HL-60/S4 treated with phorbol 12-myristate 13-acetate at 8.2 ng/mL for 4 days and 3 days (cell line): ENCODE data around the gene PCDH15.
"Not testable (repeated sequence)": the region's sequence is repeated elsewhere in the genome, so short reads cannot be mapped to it uniquely, and the experiment has no call there.

Experiments
- in situ Hi-C: fragments of 300-500 bp; cut with MboI; formaldehyde crosslinking; loops from 2 replicates; pipeline ENCODE4 v1.15.0; 2022; ENCODE audit warnings: low sequenced_read_pairs

The PCDH15 gene

GRCh38 chr10:54402576-54402975 lies 398.5 kb downstream of the PCDH15 start:
- in situ Hi-C loops, result no loop called here

GRCh38 chr10:54396031-54396430 lies 405.0 kb downstream of the PCDH15 start:
- in situ Hi-C loops, result no loop called here

GRCh38 chr10:54394598-54394997 lies 406.4 kb downstream of the PCDH15 start:
- in situ Hi-C loops, result not testable (repeated sequence)

- in situ Hi-C loops, result no loop called here
Measured at GRCh38 chr10:54372179-54372578, 428.9 kb downstream of the PCDH15 start.

GRCh38 chr10:54368984-54369383 lies 432.0 kb downstream of the PCDH15 start:
- in situ Hi-C loops, result no loop called here

GRCh38 chr10:54363390-54363789 lies 437.6 kb downstream of the PCDH15 start:
- in situ Hi-C loops, result no loop called here

- in situ Hi-C loops, result no loop called here
Measured at GRCh38 chr10:54342058-54342457, 459.0 kb downstream of the PCDH15 start.

- in situ Hi-C loops, result no loop called here
Measured at GRCh38 chr10:54335296-54335695, 465.7 kb downstream of the PCDH15 start.

- in situ Hi-C loops, result no loop called here
Measured at GRCh38 chr10:54319341-54319740, 481.7 kb downstream of the PCDH15 start.

GRCh38 chr10:54318470-54318869 lies 482.6 kb downstream of the PCDH15 start:
- in situ Hi-C loops, result no loop called here

GRCh38 chr10:54314430-54314829 lies 486.6 kb downstream of the PCDH15 start:
- in situ Hi-C loops, result no loop called here

- in situ Hi-C loops, result no loop called here
Measured at GRCh38 chr10:54284526-54285193, 516.4 kb downstream of the PCDH15 start.

- in situ Hi-C loops, result no loop called here
Measured at GRCh38 chr10:54282012-54282411, 519.0 kb downstream of the PCDH15 start.

GRCh38 chr10:54266395-54266794 lies 534.6 kb downstream of the PCDH15 start:
- in situ Hi-C loops, result no loop called here

GRCh38 chr10:54262726-54263125 lies 538.3 kb downstream of the PCDH15 start:
- in situ Hi-C loops, result no loop called here

GRCh38 chr10:54259104-54259503 lies 541.9 kb downstream of the PCDH15 start:
- in situ Hi-C loops, result no loop called here

- in situ Hi-C loops, result no loop called here
Measured at GRCh38 chr10:54234832-54235231, 566.2 kb downstream of the PCDH15 start.

GRCh38 chr10:54203401-54203800 lies 597.6 kb downstream of the PCDH15 start:
- in situ Hi-C loops, result no loop called here

GRCh38 chr10:54198051-54198450 lies 603.0 kb downstream of the PCDH15 start:
- in situ Hi-C loops, result no loop called here

- in situ Hi-C loops, result no loop called here
Measured at GRCh38 chr10:54194806-54195205, 606.2 kb downstream of the PCDH15 start.

GRCh38 chr10:54159924-54160323 lies 641.1 kb downstream of the PCDH15 start:
- in situ Hi-C loops, result no loop called here

- in situ Hi-C loops, result no loop called here
Measured at GRCh38 chr10:54148508-54148907, 652.5 kb downstream of the PCDH15 start.

- in situ Hi-C loops, result no loop called here
Measured at GRCh38 chr10:54139819-54140428, 661.1 kb downstream of the PCDH15 start.
